Psoas muscle (tissue), 8 donors: ENCODE results near the gene CDH8. TPM values are rescaled to one million over a fixed set of nuclear protein-coding genes. Genes with fewer than 3 reads are reported as not detected.
"Not testable (repeated sequence)": the region's sequence is repeated elsewhere in the genome, so short reads cannot be mapped to it uniquely, and the experiment has no call there.

Source experiments
- ATAC-seq, 4 donors: fragments of 200-7000 bp; cut with Tn5 transposase; one replicate each; pipeline ENCODE4 v1.9.1; 2020; ENCODE audit warnings: moderate library complexity in 3 of 4, mild to moderate bottlenecking in 2 of 4
- DNase-seq, 2 donors: peaks; one replicate each; pipeline ENCODE4 v3.0.0-alpha.2; 2020
- H3K27ac ChIP-seq: fragments of 200-600 bp; one replicate; pipeline ENCODE4 v1.8.0; 2022
- H3K27me3 ChIP-seq, 3 donors: fragments of 200-600 bp in 1 of 3; one replicate each; pipeline versions ENCODE4 v1.6.1 to v1.8.0; 2013 to 2022; ENCODE audit warnings: low read length in 2 of 3, mild to moderate bottlenecking in 2 of 3, moderate library complexity in 1 of 3; ENCODE audit not compliant: insufficient read depth in 3 of 3
- H3K36me3 ChIP-seq, 2 donors: fragments of 200-600 bp in 1 of 2; one replicate each; pipeline versions ENCODE4 v1.6.1 to v1.8.0; 2013 to 2022; ENCODE audit warnings: low read depth in 1 of 2, mild to moderate bottlenecking in 1 of 2, moderate library complexity in 1 of 2; ENCODE audit not compliant: insufficient read depth in 1 of 2
- H3K4me1 ChIP-seq: fragments of 200-600 bp; one replicate; pipeline ENCODE4 v1.8.0; 2022
- H3K4me3 ChIP-seq: fragments of 200-600 bp; one replicate; pipeline ENCODE4 v1.8.0; 2022; ENCODE audit warnings: mild to moderate bottlenecking
- H3K9me3 ChIP-seq: fragments of 200-600 bp; one replicate; pipeline ENCODE4 v1.8.0; 2022
- WGBS, 3 donors: extraction: QIAGEN DNeasy Blood & Tissue Kit; methylation state at CpG; one replicate each; pipeline versions ENCODE4 v1.1.6 to v1.1.7; 2013; 5-methylcytosine and 5-hydroxymethylcytosine counted together
- intact Hi-C, 2 donors: fragments of 100-400 bp; cut with DNase I; formaldehyde crosslinking; loops; one replicate each; pipeline versions ENCODE4 v1.11.0 to v1.14.2; 2022
- polyA plus RNA-seq, 3 donors: library from polyadenylated mRNA; stranded (reverse); fragments of 200-250 nt; gene quantifications; one replicate each; pipeline ENCODE4 v1.2.3, GENCODE V29; 2013
- total RNA-seq, 4 donors: library from RNA; stranded (reverse); fragmentation: NEBNext Ultra II Directional in 2 of 4; extraction: Animal tissue kit (Norgen Biotek cat#: 25700) in 2 of 4; gene quantifications; one replicate each; pipeline versions ENCODE4 v1.2.1 to v1.2.4, GENCODE V29; 2021 to 2023
- TF ChIP-seq, protein P1 (sequence below): fragments of 200-600 bp; IDR thresholded peaks from one replicate; pipeline ENCODE4 v1.8.0; 2022; ENCODE audit warnings: antibody characterized with exemption
- donor health status: healthy with polysubstance abuse.
- donor health status: DM: no; HTN: no; CAD: no; lungs with moderate emphysema.
- donor health status: Bipolar disorder and iron deficiency.
- donor health status: healthy.
- donor health status: DM: yes; HTN: yes; CAD: no.
- donor health status: DM: no; HTN: no; CAD: no.
- donor health status: DM: no; HTN: no; CAD: no.
- donor health status: DM: yes; HTN: yes; CAD: no.

Gene CDH8
- total and polyA plus RNA-seq, 7 donors, result 0.13 to 1.2 (median 0.58) TPM

DNA sequence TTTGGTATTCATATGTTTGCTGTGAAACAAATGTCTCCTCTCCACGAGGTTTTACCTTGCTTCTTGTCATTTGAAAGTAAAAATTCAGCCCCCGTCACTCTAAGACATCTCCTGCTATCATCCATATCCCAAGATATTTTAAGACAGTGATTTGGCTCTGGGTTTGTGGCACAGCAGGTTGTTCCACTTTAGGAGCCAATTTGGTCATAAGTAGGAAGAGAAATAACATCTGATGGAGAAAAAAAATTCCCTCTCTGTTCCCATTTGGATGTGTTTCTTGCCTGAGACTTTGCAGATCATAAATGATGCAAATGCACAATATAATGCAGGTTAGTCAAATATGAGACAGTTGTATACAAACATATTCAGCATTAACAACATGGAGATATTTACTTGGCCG lies 309.5 kb downstream of the CDH8 start:
- WGBS, 3 donors, result 68 to 74% (median 68%) methylated on average over 3 of the region's 3 CpGs
- intact Hi-C loops, result no loop called here

DNA sequence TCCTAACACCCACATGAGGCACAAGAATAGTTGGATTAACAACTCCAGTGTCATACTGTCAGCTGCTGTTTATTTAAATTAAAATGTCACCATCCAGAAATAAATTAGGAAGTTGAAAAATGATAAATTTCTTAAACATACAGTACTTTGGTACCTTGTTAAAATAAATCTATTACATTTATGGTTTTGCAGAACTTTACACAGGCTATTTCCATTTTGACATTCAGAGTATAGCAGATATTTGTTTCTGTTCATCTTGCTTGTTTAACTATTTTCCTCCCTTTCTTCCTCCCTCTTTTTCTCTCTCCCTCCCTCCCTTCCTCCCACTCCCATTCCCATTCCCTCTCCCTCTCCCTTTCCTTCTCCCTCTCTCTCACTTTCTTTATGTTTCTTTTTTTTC lies 310.1 kb downstream of the CDH8 start:
- intact Hi-C loops, result no loop called here

More for the DNA sequence above, 309.5 kb downstream of the CDH8 start:
- no peaks in the 10 kb centered on the region for H3K27me3 ChIP-seq
- H3K4me3 ChIP-seq, result no peak overlapping the region
- ATAC-seq (no peak), DNase-seq (no peak)
- no peaks in the 10 kb centered on the region for H3K36me3 ChIP-seq
- TF ChIP-seq, protein P1, sequence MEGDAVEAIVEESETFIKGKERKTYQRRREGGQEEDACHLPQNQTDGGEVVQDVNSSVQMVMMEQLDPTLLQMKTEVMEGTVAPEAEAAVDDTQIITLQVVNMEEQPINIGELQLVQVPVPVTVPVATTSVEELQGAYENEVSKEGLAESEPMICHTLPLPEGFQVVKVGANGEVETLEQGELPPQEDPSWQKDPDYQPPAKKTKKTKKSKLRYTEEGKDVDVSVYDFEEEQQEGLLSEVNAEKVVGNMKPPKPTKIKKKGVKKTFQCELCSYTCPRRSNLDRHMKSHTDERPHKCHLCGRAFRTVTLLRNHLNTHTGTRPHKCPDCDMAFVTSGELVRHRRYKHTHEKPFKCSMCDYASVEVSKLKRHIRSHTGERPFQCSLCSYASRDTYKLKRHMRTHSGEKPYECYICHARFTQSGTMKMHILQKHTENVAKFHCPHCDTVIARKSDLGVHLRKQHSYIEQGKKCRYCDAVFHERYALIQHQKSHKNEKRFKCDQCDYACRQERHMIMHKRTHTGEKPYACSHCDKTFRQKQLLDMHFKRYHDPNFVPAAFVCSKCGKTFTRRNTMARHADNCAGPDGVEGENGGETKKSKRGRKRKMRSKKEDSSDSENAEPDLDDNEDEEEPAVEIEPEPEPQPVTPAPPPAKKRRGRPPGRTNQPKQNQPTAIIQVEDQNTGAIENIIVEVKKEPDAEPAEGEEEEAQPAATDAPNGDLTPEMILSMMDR, result no peak
- H3K9me3 ChIP-seq, result no peaks in the 10 kb centered on the region
- H3K4me1 ChIP-seq, result no peaks in the 10 kb centered on the region
- no peak overlapping the region for H3K27ac ChIP-seq

DNA sequence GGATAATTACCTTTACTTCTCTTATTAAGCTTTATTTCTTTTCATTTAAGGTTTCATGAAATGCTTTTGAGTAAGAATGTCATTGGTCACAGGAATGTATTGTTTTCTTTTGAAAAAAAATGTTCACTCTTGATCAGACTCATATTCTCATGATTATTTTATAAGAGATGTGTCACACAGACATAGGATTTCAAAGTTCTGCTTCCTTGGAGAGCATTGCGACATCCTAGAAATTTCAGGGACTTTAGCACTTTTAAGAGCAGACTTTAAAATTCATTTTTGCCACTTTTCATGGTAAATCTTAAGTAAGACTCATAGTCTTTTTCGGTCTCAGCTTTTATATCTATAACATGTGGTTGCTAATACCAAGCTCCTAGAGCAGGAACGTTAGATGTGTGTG lies 314.7 kb downstream of the CDH8 start:
- ATAC-seq (no peak), DNase-seq (no peak)
- WGBS, 3 donors, result 64 to 81% (median 65%) methylated on average over 3 of the region's 3 CpGs
- no peaks in the 10 kb centered on the region for H3K4me1 ChIP-seq
- TF ChIP-seq, protein P1, result no peak
- H3K9me3 ChIP-seq, result no peaks in the 10 kb centered on the region
- H3K4me3 ChIP-seq, result no peak overlapping the region
- no peaks in the 10 kb centered on the region for H3K27me3 ChIP-seq
- intact Hi-C loops, result no loop called here
- H3K36me3 ChIP-seq, result no peaks in the 10 kb centered on the region
- H3K27ac ChIP-seq, result no peak overlapping the region

More for the DNA sequence above, 310.1 kb downstream of the CDH8 start:
- Histone ChIP-seq H3K36me3 (no peaks in the 10 kb centered on the region), H3K27ac (no peak overlapping the region), H3K4me3 (no peak overlapping the region), H3K4me1 (no peaks in the 10 kb centered on the region), H3K9me3 (no peaks in the 10 kb centered on the region), H3K27me3 (no peaks in the 10 kb centered on the region)
- DNase-seq (no peak), ATAC-seq (no peak)
- TF ChIP-seq, protein P1, result no peak

DNA sequence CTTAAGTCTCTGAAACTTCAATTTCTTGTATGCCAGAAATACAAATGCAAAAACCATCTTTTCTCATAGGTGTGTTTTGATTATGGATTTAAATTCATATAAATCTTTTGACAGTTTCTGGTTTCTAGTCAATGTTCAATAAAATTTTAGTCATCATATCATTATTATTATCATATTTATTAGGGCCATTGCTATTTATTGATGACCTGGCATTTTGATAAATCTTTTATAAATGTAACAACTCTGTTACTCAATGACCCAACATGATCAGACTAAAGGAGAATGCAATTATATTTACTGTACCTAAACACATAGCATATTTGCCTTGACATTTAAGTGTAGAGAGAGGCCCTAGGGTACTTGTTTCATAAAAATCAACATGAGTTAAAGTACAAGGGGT lies 320.8 kb downstream of the CDH8 start:
- no peaks in the 10 kb centered on the region for H3K4me1 ChIP-seq
- TF ChIP-seq, protein P1, result no peak

DNA sequence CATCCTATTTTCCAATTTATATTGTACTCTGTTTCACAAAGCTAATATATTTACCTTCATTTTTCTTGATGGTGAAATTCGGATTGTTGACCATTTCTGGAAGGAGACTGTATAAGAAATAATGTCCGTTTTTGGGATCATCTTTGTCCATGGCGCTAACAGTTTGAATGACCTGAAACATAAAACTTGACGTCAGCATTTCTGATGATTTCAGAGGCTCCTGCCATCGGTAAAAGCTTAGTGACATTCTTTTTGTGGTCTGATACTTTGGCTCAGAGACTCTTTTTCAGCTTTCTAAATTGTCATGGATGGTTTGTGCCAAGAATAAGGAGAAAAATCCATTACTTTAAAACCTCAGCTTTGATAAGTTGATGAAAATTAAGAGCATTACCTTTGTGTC lies 322.5 kb downstream of the CDH8 start:
- WGBS, 3 donors, result 71 to 82% (median 75%) methylated on average over 5 of the region's 5 CpGs
- no peak for ATAC-seq
- TF ChIP-seq, protein P1, result no peak

More for the DNA sequence above, 320.8 kb downstream of the CDH8 start:
- H3K9me3 ChIP-seq, result no peaks in the 10 kb centered on the region
- H3K27me3 ChIP-seq, result no peaks in the 10 kb centered on the region
- H3K4me3 ChIP-seq, result no peak overlapping the region
- no peaks in the 10 kb centered on the region for H3K36me3 ChIP-seq
- no peak overlapping the region for H3K27ac ChIP-seq
- ATAC-seq (no peak), DNase-seq (no peak)
- intact Hi-C loops, result no loop called here

DNA sequence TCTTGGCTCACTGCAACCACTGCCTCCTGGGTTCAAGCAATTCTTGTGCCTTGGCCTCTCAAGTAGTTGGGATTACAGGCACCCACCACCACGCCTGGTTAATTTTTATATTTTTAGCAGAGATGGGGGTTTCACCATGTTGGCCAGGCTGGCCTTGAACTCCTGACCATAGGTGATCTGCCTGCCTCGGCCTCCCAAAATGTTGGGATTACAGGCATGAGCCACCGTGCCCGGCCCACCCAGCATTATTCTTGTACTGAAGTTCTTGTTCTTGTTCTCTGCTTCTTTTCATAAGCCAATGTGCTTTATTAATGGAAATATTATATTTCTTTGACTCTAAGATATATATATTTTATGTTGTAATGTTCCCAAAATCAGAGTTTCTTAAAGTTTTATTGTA lies 336.6 kb downstream of the CDH8 start:
- H3K4me1 ChIP-seq, H3K27ac ChIP-seq, H3K9me3 ChIP-seq, intact Hi-C loops, H3K36me3 ChIP-seq, H3K27me3 ChIP-seq, H3K4me3 ChIP-seq, DNase-seq, ATAC-seq: not testable (repeated sequence)
- 87 to 93% (median 90%) methylated on average over 4 of the region's 4 CpGs for WGBS, 3 donors

More for the DNA sequence above, 322.5 kb downstream of the CDH8 start:
- Histone ChIP-seq H3K9me3 (no peaks in the 10 kb centered on the region), H3K36me3 (no peaks in the 10 kb centered on the region), H3K27ac (no peak overlapping the region), H3K27me3 (no peaks in the 10 kb centered on the region), H3K4me1 (no peaks in the 10 kb centered on the region), H3K4me3 (no peak overlapping the region)
- intact Hi-C loops, result no loop called here
- DNase-seq, result no peak
